A549 treated with GW870086 at 1 μM for 4 hours (cell line): ENCODE data around the gene RBM42. TPM values are rescaled to one million over a fixed set of nuclear protein-coding genes. Genes with fewer than 3 reads are reported as not detected.

Experiments
- total RNA-seq: library from RNA; stranded (reverse); fragments of 200-300 nt; extraction: Qiagen RNA extraction; gene quantifications from 5 replicates; pipeline ENCODE4 v1.2.3, GENCODE V29; 2022; ENCODE audit warnings: low read depth

The RBM42 gene, protein sequence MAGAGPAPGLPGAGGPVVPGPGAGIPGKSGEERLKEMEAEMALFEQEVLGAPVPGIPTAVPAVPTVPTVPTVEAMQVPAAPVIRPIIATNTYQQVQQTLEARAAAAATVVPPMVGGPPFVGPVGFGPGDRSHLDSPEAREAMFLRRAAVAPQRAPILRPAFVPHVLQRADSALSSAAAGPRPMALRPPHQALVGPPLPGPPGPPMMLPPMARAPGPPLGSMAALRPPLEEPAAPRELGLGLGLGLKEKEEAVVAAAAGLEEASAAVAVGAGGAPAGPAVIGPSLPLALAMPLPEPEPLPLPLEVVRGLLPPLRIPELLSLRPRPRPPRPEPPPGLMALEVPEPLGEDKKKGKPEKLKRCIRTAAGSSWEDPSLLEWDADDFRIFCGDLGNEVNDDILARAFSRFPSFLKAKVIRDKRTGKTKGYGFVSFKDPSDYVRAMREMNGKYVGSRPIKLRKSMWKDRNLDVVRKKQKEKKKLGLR
- 147 to 204 TPM (median 201 TPM) in 5 replicates for total RNA-seq

GRCh38 chr19:35628565-35629331 lies at the start of gene RBM42:
RBM42 (plus strand) TSS chr19:35629036; CDS start chr19:35629154, 118 bp downstream.

DNA sequence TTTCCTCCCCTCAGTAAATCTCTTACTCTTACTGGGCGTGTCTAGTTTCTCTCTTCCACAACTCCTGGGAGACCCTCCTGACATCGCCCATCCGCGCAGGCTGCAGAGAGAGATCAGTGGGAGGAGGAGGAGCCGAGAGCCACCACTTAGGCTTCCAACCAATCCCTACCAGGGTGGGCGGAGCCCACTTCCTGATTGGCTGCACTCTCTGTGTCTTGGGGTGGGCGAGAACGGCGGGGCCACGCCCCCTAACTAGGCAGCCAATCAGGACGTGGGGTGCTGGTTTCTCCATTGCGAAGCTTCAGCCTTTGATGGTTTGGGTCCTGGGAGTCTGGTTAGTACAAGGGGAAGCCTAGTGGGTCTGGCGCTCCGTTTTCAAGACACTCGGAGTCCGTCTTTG lies 43.0 kb upstream of the RBM42 start, which contains the start of gene PMIS2:
PMIS2 (plus strand) TSS at position 326 of the 400 bp plus-strand sequence. CDS start 87 bp downstream, outside the sequence.

DNA sequence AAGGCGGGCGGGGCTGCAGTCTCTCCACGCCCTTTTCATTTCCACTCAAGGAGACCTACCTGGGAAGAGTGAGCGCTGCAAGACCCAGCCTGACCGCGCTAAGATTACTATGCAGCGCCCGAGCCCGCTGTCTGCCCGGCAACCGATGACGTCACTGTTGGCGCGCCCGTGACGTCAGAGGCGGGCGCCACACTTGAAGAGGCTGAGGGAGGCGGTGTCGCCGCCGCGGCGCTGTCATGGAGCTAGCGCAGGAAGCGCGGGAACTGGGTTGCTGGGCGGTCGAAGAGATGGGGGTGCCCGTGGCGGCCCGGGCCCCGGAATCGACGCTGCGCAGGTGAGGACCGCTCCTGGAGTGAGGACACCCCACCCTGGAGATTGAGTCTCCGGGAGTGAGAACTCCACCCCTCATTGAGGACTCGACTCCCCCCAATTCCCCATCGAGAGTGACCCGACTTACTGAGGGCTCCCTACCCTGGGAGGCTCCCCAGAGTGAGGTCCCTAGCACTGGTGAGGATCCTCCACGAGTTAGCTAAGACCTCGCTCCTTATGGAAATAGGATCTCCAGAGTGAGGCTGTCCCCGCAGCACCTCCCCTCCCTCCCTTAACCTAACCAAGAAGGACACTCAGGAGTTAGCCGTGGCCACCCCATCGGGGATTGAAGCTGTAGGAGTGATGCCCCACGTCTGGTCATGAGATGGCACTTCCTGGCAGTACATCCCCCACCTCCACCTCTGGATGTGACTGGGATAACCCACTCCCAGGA lies 16.1 kb upstream of the RBM42 start, which contains the start of gene HAUS5:
HAUS5 (plus strand) TSS at position 177 of the 763 bp plus-strand sequence; CDS start at position 237, 60 bp downstream.

DNA sequence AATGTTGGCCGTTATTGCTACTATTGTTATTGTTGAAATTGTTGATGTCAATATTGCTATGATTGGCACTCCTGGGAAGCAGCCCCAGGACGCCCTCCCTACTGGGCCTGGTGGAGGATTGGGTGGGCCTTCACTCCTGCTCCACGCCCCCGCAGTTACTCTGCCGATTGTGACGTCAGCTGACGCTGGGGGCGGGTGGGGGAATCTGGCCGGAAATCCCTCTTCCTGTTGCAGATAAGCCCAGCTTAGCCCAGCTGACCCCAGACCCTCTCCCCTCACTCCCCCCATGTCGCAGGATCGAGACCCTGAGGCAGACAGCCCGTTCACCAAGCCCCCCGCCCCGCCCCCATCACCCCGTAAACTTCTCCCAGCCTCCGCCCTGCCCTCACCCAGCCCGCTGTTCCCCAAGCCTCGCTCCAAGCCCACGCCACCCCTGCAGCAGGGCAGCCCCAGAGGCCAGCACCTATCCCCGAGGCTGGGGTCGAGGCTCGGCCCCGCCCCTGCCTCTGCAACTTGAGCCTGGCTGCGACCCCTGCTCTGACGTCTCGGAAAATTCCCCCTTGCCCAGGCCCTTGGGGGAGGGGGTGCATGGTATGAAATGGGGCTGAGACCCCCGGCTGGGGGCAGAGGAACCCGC lies 12.8 kb downstream of the RBM42 start, which contains the start of gene ETV2:
ETV2 (plus strand) TSS at position 231 of the 637 bp plus-strand sequence. CDS start 716 bp downstream, outside the sequence.

DNA sequence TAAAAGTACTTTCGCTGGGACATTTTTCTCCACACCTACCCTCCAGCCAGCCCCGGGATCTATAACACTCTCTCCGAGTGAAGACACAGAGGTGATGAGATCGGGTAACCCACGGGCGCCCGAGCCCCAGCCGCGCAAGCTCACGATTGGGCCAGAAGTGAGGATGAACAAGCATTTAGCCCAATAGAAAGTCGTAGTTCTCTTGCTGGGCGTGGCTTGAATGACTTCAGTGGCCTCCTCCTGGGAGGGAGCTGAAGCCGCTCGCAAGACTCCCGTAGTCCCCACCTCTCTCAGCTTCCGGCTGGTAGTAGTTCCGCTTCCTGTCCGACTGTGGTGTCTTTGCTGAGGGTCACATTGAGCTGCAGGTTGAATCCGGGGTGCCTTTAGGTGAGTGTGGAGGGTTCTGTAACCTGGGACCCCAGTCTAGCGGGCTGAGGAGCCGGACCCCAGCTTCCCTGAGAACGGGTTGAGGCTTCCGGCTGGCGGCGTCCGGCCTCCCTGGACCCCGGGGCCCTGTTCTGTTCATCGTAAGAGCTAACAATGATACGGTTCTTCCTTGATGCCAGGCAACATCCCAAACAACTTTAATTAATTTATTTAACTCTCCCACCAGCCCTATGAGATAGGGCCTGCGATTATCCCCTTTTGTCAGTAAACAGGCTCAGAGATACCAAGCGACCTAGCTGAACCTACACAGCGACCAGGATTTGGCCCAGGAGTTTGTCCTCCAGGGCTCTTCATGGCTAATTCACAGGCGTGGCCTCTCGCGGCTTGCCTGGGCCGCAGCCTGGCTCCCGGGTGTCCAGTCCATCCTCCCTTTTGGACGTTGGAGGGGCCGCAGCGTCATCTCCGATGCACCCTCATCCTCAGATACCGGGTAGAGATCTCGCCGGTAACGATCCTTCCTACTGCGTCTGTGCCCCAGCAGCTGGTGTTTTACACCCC lies 19.5 kb downstream of the RBM42 start, which contains the start of gene COX6B1:
COX6B1 (plus strand) TSS at position 307 of the 945 bp plus-strand sequence. CDS start 2,921 bp downstream, outside the sequence.

DNA sequence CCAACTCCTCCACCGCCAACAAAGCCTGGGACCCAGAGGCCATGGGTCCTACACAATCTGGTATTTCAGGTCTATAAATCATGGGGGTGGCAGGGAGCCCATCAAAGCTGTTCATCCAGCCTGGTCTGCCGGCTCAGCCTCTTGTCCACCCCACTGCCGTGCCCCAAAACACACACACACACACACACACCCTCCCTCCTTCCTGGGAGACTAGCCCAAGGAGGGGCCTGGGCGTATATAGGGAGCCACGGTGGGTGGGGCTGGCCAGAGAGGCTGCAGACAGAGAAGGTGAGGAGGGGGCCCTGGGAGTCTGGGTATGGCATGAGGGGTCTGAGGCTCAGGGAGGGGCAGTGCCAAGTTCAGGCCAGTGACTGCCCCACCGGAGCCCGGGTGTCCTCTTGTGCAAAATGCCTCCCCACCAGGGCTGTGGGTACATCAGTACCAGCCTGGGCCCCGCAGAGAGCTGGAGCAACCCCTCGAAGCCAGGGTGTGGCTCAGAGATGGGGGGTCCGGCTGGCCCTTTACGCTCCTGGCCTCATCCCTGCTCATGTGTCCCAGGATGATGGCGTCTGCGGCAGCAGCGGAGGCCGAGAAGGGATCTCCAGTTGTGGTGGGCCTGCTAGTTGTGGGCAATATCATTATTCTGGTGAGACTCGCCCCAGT lies 37.5 kb downstream of the RBM42 start, which contains the start of gene UPK1A:
UPK1A (plus strand) TSS at position 267 of the 663 bp plus-strand sequence; CDS start at position 563, 296 bp downstream.

Other genes with a start within 250 kb of the RBM42 start
- gene FFAR2, start 180.8 kb upstream of the RBM42 start, total RNA-seq: not detected in 5 replicates
- not detected in 5 replicates for gene KRTDAP, start 138.6 kb upstream of the RBM42 start, total RNA-seq
- 34.6 to 40.9 TPM (median 36.9 TPM) in 5 replicates for gene DMKN, start 115.4 kb upstream of the RBM42 start, total RNA-seq
- 1.8 to 3.7 TPM (median 3.0 TPM) in 5 replicates for gene SBSN, start 100.7 kb upstream of the RBM42 start, total RNA-seq
- 0.08 to 0.21 TPM (median 0.17 TPM) in 4 of 5 replicates, not detected in the other for gene GAPDHS, start 95.6 kb upstream of the RBM42 start, total RNA-seq
- 383 to 426 TPM (median 419 TPM) in 5 replicates for gene TMEM147, start 83.4 kb upstream of the RBM42 start, total RNA-seq
- gene ATP4A, start 65.4 kb upstream of the RBM42 start, total RNA-seq: 0.10 TPM in 1 of 5 replicates, not detected in the others
- gene PMIS2, start 42.9 kb upstream of the RBM42 start, total RNA-seq: not detected in 5 replicates
- gene HAUS5, start 16.3 kb upstream of the RBM42 start, total RNA-seq: 12.2 to 17.4 TPM (median 14.8 TPM) in 5 replicates
- gene ETV2, start 12.7 kb downstream of the RBM42 start, total RNA-seq: 2.1 to 3.1 TPM (median 2.2 TPM) in 5 replicates
- gene COX6B1, start 19.3 kb downstream of the RBM42 start, total RNA-seq: 1,289 to 1,613 TPM (median 1,322 TPM) in 5 replicates
- gene UPK1A, start 37.5 kb downstream of the RBM42 start, total RNA-seq: 0.41 to 1.2 TPM (median 0.91 TPM) in 5 replicates
- gene ZBTB32, start 75.5 kb downstream of the RBM42 start, total RNA-seq: not detected in 5 replicates
- 48.1 to 60.8 TPM (median 55.0 TPM) in 5 replicates for gene KMT2B, start 89.0 kb downstream of the RBM42 start, total RNA-seq
- 7.6 to 13.3 TPM (median 10.2 TPM) in 5 replicates for gene IGFLR1, start 113.4 kb downstream of the RBM42 start, total RNA-seq
- gene U2AF1L4, start 116.4 kb downstream of the RBM42 start, total RNA-seq: 25.2 to 29.1 TPM (median 25.8 TPM) in 5 replicates
- 260 to 334 TPM (median 276 TPM) in 5 replicates for gene PSENEN, start 116.6 kb downstream of the RBM42 start, total RNA-seq
- 20.0 to 28.4 TPM (median 22.7 TPM) in 5 replicates for gene LIN37, start 119.5 kb downstream of the RBM42 start, total RNA-seq
- 0.18 to 0.38 TPM (median 0.32 TPM) in 4 of 5 replicates, not detected in the other for gene HSPB6, start 128.0 kb downstream of the RBM42 start, total RNA-seq
- 21.3 to 29.7 TPM (median 26.3 TPM) in 5 replicates for gene PROSER3, start 129.1 kb downstream of the RBM42 start, total RNA-seq
- gene ARHGAP33, start 146.5 kb downstream of the RBM42 start, total RNA-seq: 4.1 to 8.6 TPM (median 6.0 TPM) in 5 replicates
- gene PRODH2, start 183.8 kb downstream of the RBM42 start, total RNA-seq: 0.18 to 0.80 TPM (median 0.29 TPM) in 5 replicates
- gene NPHS1, start 223.5 kb downstream of the RBM42 start, total RNA-seq: 0.41 to 0.75 TPM (median 0.59 TPM) in 5 replicates
- gene KIRREL2, start 227.9 kb downstream of the RBM42 start, total RNA-seq: 0.46 to 0.74 TPM (median 0.53 TPM) in 5 replicates
- 65.9 to 95.9 TPM (median 93.4 TPM) in 5 replicates for gene APLP1, start 239.5 kb downstream of the RBM42 start, total RNA-seq